Muscle layer of duodenum (tissue), 2 donors: ENCODE measurements around the gene DIP2A.

Experiments
- H3K27ac ChIP-seq: one replicate; pipeline ENCODE4 v1.7.0; 2013; ENCODE audit warnings: mild to moderate bottlenecking, low read length
- H3K27me3 ChIP-seq: one replicate; pipeline ENCODE4 v1.7.0; 2013; ENCODE audit warnings: low read depth, mild to moderate bottlenecking, control low read depth, low read length
- H3K36me3 ChIP-seq, 2 donors: one replicate each; pipeline ENCODE4 v1.7.0; 2013; ENCODE audit warnings: low read length in 2 of 2, control low read depth in 1 of 2, mild to moderate bottlenecking in 1 of 2; ENCODE audit not compliant: insufficient read depth in 2 of 2, control insufficient read depth in 1 of 2
- H3K4me1 ChIP-seq, 2 donors: one replicate each; pipeline ENCODE4 v1.7.0; 2013; ENCODE audit warnings: low read length in 2 of 2, mild to moderate bottlenecking in 2 of 2, control low read depth in 1 of 2, moderate library complexity in 1 of 2; ENCODE audit not compliant: insufficient read depth in 2 of 2, control insufficient read depth in 1 of 2
- H3K4me3 ChIP-seq, 2 donors: one replicate each; pipeline ENCODE4 v1.7.0; 2013; ENCODE audit warnings: low read length in 2 of 2, low read depth in 1 of 2, mild to moderate bottlenecking in 1 of 2
- H3K9me3 ChIP-seq, 2 donors: one replicate each; pipeline ENCODE4 v1.7.0; 2013; ENCODE audit warnings: low read length in 2 of 2, control low read depth in 1 of 2, mild to moderate bottlenecking in 1 of 2; ENCODE audit not compliant: control insufficient read depth in 1 of 2
- donor health status: healthy.

DIP2A gene

DNA sequence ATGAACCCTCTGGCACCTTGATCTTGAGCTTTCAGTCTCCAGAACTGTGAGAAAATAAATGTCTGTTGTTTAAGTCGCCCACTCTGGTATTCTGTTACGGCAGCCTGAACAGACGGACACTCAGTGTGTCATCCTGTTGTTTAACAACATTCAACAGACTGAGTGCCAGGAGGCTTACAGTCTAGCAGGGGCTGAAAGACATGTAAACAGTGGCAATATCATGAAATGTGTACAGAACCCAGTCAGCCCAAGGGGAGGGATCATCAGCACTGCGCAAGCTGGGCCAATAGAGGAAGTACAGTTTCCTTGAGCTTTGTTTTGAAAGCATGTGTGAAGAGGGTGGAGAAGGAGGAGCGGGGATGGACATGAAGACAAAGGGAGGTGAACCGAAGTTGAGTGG lies 13.6 kb downstream of the DIP2A start:
- Histone ChIP-seq H3K36me3 (peaks cover 0 to 3% of the 10 kb centered on the region in 2 donors), H3K9me3 (no peaks in the 10 kb centered on the region), H3K27me3 (no peaks in the 10 kb centered on the region), H3K27ac (no peak overlapping the region), H3K4me3 (no peak overlapping the region), H3K4me1 (peaks cover 0 to 8% of the 10 kb centered on the region in 2 donors)

DNA sequence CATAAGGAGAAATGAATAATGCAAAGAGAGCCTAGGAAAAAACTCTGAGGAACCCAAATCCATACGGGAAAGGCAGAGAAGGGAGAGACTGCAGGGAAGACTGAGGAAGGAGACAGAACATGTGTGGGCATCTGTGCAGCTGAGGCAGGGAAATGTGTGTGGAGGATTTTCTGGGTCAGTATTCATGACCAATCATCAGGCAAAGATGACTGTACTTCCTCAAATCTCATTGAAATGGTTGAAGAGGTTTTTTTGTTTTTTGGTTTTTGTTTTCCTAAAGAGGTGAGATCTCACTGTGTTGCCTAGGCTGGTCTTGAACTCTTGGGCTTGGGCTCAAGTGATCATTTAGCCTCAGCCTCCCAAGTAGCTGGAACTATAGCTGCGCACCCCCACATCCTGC lies 15.7 kb downstream of the DIP2A start:
- Histone ChIP-seq H3K4me3 (no peak overlapping the region), H3K27ac (no peak overlapping the region), H3K9me3 (no peaks in the 10 kb centered on the region), H3K27me3 (no peaks in the 10 kb centered on the region), H3K36me3 (peaks cover 0 to 3% of the 10 kb centered on the region in 2 donors), H3K4me1 (peaks cover 0 to 8% of the 10 kb centered on the region in 2 donors)

DNA sequence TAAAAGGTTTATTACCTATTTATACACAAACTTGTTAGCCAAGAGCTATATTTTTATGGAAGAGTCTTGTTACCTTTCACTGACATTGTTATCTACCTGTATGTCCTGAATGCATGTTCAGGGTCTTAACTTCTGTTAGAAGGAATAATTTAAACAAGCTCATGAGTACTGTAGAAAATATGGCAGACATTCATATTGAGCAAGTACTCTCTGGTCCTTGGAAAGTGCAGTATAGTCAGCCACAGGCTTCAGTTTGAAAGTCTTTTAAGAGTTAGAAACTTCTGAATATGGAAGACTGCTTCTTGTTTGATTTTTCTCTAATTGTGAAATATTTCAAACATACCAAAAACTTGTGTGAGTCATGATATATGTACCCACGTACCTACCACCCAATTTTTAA lies 16.6 kb downstream of the DIP2A start:
- no peaks in the 10 kb centered on the region for H3K9me3 ChIP-seq
- no peak overlapping the region for H3K27ac ChIP-seq
- H3K4me3 ChIP-seq, result no peak overlapping the region
- H3K36me3 ChIP-seq, result no peaks in the 10 kb centered on the region
- no peaks in the 10 kb centered on the region for H3K27me3 ChIP-seq
- peaks cover 0 to 8% of the 10 kb centered on the region in 2 donors for H3K4me1 ChIP-seq

DNA sequence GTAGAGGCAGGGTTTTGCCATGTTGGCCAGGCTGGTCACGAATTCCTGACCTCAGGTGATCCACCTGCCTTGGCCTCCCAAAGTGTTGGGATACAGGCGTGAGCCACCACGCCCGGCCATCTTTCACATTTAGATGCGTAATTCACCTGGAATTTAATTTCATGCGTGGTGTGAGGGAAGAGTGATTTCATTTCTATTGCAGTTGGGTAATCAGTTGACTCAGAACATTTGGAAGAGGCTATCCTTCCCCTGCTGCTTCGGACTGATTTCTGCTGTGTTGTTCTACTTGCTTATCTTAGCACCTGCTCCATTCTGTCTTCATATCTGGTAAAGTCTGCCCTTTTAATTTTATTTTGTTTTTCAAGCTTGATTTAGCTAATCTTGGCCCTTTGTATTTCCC lies 19.1 kb downstream of the DIP2A start:
- Histone ChIP-seq H3K9me3 (no peaks in the 10 kb centered on the region), H3K4me3 (no peak overlapping the region), H3K36me3 (no peaks in the 10 kb centered on the region), H3K27ac (no peak overlapping the region), H3K27me3 (no peaks in the 10 kb centered on the region), H3K4me1 (no peaks in the 10 kb centered on the region)

DNA sequence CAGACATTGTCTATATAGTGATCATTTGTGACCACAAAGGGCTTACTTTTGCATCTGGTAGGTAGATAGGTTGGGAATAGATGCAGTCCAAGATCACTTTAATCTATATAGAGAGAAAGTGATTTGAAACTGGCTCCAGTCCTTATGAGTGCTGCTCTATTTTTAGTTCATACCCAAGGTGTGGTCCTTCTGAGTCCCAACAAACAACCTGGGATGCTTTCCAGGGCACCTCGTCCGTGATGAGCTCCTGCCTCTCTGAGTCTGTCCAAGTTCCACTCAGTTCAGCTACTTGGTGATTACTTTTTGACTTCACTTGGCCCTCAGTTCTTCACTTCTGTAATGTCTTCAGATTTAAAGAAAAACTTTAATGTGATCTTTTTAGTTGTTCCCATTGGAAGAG lies 20.2 kb downstream of the DIP2A start:
- Histone ChIP-seq H3K4me3 (no peak overlapping the region), H3K4me1 (no peaks in the 10 kb centered on the region), H3K36me3 (no peaks in the 10 kb centered on the region), H3K9me3 (no peaks in the 10 kb centered on the region), H3K27ac (no peak overlapping the region), H3K27me3 (no peaks in the 10 kb centered on the region)

DNA sequence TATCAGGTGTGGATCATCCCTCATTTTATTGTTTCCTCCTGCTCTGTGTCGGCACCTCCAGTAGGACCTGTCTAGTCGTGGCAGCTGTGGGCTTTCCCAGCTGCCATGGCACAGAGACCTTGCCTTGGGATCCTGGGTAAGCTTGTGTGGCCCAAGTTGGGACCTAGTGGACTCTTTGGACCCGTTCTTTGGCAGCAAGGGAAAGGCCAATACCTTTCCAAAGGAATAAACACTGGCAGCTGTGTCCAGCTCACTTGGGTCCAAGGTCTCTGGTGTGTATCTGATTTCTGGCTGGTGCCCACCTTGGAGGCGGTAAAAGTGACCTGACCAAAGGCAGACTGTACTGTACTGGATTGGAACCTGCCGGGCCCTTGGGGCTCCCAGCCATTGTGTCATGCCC lies 21.8 kb downstream of the DIP2A start:
- Histone ChIP-seq H3K27me3 (no peaks in the 10 kb centered on the region), H3K36me3 (peaks cover 4% of the 10 kb centered on the region in 2 donors), H3K4me3 (no peak overlapping the region), H3K9me3 (no peaks in the 10 kb centered on the region), H3K4me1 (no peaks in the 10 kb centered on the region), H3K27ac (no peak overlapping the region)

DNA sequence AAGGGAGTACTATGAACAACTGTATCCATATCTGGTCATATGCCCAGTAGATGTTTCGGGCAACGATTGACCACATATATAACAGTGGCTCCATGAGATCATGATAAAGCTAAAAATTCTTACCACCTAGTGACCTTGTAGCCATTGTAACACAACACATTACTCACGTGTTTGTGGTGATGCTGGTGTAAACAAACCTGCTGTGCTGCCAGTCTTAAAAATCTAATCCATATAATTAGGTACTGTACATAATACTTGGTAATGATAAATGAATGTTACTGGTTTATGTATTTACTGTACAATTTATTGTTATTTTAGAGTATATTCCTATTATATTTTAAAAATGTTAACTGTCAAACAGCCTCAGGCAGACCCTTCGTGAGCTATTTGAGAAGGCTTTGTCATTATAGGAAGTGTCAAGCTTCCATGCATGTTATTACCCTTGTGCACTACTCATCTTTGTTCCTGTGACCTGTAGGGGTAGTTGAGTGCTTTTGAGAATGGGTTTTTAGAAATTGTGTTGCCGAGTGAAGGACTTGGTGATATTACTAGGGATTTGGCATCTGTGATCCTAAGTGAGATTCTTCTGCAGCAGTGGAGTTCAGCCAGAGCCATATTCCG lies 23.6 kb downstream of the DIP2A start:
- Histone ChIP-seq H3K4me1 (no peaks in the 10 kb centered on the region), H3K27me3 (no peaks in the 10 kb centered on the region), H3K4me3 (no peak overlapping the region), H3K9me3 (no peaks in the 10 kb centered on the region), H3K27ac (no peak overlapping the region), H3K36me3 (peaks cover 11 to 12% of the 10 kb centered on the region in 2 donors)

DNA sequence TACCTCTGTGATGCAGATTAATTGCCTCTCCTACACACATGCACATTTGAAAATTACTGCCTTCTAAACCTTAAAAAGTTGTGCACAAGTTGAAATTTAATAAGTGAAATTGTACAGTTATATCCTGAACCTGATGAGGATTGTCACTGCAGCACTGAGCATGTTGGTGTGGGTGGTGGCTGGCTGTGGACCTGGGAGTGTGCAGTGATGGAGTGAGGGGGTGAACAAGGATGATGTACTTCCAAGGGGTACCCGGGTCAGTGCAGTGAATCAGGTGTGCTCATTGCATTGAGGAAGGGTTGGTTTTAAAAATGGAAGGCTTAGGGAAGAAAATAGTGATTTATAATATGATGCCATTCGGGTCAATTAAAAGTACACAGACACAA lies 24.1 kb downstream of the DIP2A start:
- no peaks in the 10 kb centered on the region for H3K4me1 ChIP-seq
- H3K36me3 ChIP-seq, result peaks cover 12 to 13% of the 10 kb centered on the region in 2 donors
- H3K9me3 ChIP-seq, result no peaks in the 10 kb centered on the region
- H3K27me3 ChIP-seq, result no peaks in the 10 kb centered on the region
- H3K27ac ChIP-seq, result no peak overlapping the region
- no peak overlapping the region for H3K4me3 ChIP-seq

DNA sequence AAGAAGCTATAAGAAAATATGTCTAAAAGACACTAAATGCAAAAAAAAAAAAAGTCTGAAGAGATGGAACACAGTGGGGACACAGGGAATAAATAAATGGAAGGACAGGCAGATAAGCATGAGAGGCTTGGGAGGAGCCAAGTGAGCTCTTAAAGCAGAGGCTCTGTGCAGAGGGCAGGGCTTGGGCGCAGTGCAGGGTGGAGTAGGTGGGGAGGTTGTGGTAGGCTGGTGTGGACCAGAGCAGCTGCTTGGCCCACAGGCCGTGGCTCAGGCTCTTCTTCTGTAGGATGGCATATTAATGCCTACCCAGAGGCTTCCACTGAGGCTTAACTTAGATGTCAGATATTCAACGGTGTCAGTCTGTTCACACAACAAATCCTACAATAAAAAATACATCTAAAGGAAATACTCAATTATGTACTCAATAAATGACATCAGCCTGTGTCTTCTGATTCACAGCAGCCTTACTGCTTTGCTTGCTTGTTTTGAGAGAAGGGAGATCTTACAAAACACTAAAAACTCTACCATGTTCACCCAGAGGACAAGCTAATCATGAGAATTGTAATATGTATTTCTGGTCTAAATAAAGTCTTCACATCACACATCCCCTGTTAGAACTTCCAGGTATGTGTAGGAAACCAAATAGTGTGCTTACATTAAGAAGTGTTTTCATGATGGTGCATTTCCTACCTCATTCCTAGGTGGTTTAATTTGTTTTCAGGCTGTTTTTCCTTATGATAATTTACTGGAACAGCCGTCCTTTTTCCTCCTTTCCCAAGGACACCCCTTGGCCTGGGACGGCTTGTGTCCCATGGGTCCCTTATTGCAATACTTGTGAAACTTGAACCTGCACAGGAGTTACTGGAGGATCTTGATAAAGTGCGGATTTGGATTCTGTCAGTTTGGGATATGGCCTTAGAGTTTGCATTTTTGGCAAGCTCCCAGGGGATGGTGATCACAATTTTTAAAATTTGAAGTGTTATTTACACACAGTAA lies 24.9 kb downstream of the DIP2A start:
- Histone ChIP-seq H3K27ac (no peak overlapping the region), H3K4me1 (no peaks in the 10 kb centered on the region), H3K4me3 (no peak overlapping the region), H3K36me3 (peaks cover 12 to 15% of the 10 kb centered on the region in 2 donors), H3K9me3 (no peaks in the 10 kb centered on the region), H3K27me3 (no peaks in the 10 kb centered on the region)

DNA sequence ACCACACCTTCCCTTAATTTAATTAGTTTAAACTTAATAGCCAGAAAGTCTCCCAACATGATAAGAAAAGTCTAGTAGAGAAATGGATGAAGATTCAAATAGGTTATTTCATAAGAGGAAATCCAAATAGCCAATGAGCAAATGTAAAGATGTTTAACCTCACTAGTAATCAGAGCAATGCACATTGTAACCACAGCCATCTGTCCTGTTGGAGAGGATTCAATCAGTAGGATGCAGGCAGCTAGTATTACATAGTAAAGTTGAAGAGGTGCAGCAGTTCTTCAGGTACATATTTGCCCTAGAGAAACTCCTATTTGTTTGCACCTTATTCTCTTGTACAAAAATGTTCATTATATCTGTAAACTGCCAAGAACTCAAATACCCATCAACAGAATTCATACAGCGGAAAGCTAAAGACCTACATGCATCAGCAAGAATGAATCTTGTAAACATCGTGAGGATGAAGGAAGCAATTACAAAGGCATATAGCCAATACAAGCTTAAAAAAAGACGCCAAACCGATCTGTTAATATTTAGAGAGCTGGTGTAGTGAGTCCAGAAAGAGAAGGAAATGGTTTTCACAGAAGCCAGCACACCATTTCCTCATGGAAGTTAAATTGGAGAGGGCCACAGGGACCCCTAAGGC lies 27.9 kb downstream of the DIP2A start:
- Histone ChIP-seq H3K27ac (no peak overlapping the region), H3K27me3 (no peaks in the 10 kb centered on the region), H3K36me3 (peaks cover 14 to 35% of the 10 kb centered on the region in 2 donors), H3K9me3 (no peaks in the 10 kb centered on the region), H3K4me3 (no peak overlapping the region), H3K4me1 (no peaks in the 10 kb centered on the region)

DNA sequence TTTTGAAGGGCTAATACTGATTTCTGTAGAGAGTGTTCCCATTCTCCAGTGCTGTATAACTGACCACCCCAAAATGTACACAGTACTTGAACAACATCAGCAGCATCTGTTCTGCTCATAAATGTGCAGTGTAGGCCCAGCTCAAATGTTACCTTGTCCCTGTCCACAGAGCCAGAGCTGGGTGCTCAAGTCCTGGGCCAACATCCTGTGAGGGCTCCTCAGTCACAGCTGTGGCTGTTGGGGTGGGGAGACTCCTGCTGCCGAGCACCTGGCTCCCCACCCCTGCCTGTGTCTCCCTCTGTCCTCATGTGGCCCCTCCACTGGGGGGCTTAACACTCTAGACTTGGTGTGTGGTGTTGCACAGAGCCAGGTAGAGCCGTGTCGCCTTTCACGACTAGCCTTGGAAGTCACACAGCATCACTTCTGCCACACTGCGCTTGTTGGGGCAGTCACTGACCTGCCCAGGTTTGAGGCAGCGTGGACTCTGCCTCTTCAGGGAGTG lies 30.5 kb downstream of the DIP2A start:
- Histone ChIP-seq H3K9me3 (no peaks in the 10 kb centered on the region), H3K4me1 (no peaks in the 10 kb centered on the region), H3K27ac (no peak overlapping the region), H3K36me3 (peaks cover 16 to 45% of the 10 kb centered on the region in 2 donors), H3K27me3 (no peaks in the 10 kb centered on the region), H3K4me3 (no peak overlapping the region)
